ENCODE results near the gene DHRSX. TPM values are rescaled to one million over a fixed set of nuclear protein-coding genes. Genes with fewer than 3 reads are reported as not detected.

The DHRSX gene
- total and polyA plus RNA-seq, 2 of the 8 experiments (the other 6 are each of a cell fraction or from before 2014, with no cell fraction given): 35.1 to 43.4 TPM

DNA sequence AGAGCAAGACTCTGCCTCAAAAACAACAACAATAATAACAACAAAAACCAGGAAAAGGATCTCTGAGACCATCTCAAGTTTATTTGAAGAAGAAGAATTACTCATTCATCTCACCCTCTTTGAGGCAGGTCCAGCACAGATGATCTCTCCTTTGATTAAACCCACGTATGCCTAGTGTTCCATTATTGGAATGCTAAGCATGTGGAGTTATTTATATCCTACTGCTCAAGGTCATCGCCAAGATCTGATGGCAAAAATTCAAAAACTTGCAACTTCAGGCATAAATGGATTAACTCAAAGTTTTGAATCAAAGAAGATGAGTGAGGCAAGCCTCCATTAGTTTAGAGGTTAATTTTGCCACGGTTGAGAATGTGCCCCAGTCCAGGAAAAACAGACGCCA lies 184.2 kb downstream of the DHRSX start:
- H3K36me3 ChIP-seq (ENCODE audit: control insufficient read depth in 2 of 4, insufficient read depth in 4 of 4, low read length in 3 of 4): 0 out of 8 replicates have a peak, but pooled peaks cover 0 to 3% (median 0%) of the 10 kb centered on the region in 4 experiments
- no peaks in the 10 kb centered on the region for H3K9me3 ChIP-seq (ENCODE audit: insufficient read depth in 2 of 2, low read depth in 1 of 2, low read length in 1 of 2)
- H2BK20ac ChIP-seq (ENCODE audit: low read length): no peak overlapping the region
- H3K23me2 ChIP-seq (ENCODE audit: low read depth, low read length): peaks cover 2% of the 10 kb centered on the region; the same call in 1 of the 2 replicates
- no peak overlapping the region for H2AK5ac ChIP-seq (ENCODE audit: low read depth, low read length)
- CTCF ChIA-PET (ENCODE audit: partially characterized antibody): no interaction called here
- no peak overlapping the region for H3K4me3 ChIP-seq (ENCODE audit: extremely low read depth in 1 of 4, insufficient read depth in 2 of 4, low read depth in 3 of 4, low read length in 4 of 4)
- H4K8ac ChIP-seq (ENCODE audit: extremely low read depth, insufficient read depth, low read length): no peak overlapping the region
- H3K56ac ChIP-seq (replicated peaks; ENCODE audit: insufficient read length, low read depth, low read length): no peak overlapping the region
- H3K18ac ChIP-seq (ENCODE audit: extremely low read depth, low read length): no peak overlapping the region
- H3K79me2 ChIP-seq (ENCODE audit: control insufficient read depth in 1 of 2, insufficient read depth in 2 of 2, low read length in 2 of 2): no peaks in the 10 kb centered on the region
- TF ChIP-seq SIX5 (IDR thresholded peaks at IDR 0.05; ENCODE audit: low read depth, low read length) (no peak), CHD2 (IDR thresholded peaks at IDR 0.05; ENCODE audit: low read length) (no peak), MAFK (IDR thresholded peaks at IDR 0.05; ENCODE audit: low read depth, low read length) (no peak), NANOG (IDR thresholded peaks at IDR 0.05; ENCODE audit: insufficient read depth, low read depth, low read length, poor library complexity, severe bottlenecking) (no peak), JUND (IDR thresholded peaks at IDR 0.05; ENCODE audit: low read length) (no peak), CREB1 (IDR thresholded peaks at IDR 0.05) (no peak)
- TF ChIP-seq, protein P1, sequence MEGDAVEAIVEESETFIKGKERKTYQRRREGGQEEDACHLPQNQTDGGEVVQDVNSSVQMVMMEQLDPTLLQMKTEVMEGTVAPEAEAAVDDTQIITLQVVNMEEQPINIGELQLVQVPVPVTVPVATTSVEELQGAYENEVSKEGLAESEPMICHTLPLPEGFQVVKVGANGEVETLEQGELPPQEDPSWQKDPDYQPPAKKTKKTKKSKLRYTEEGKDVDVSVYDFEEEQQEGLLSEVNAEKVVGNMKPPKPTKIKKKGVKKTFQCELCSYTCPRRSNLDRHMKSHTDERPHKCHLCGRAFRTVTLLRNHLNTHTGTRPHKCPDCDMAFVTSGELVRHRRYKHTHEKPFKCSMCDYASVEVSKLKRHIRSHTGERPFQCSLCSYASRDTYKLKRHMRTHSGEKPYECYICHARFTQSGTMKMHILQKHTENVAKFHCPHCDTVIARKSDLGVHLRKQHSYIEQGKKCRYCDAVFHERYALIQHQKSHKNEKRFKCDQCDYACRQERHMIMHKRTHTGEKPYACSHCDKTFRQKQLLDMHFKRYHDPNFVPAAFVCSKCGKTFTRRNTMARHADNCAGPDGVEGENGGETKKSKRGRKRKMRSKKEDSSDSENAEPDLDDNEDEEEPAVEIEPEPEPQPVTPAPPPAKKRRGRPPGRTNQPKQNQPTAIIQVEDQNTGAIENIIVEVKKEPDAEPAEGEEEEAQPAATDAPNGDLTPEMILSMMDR (IDR thresholded peaks at IDR 0.05; ENCODE audit: control extremely low read depth in 1 of 3, insufficient read depth in 1 of 3, low read depth in 1 of 3, low read length in 3 of 3): no peak
- H3K4me2 ChIP-seq (ENCODE audit: insufficient read depth in 1 of 2, low read depth in 2 of 2, low read length in 2 of 2): no peak overlapping the region
- DNase-seq (ENCODE audit: low read depth in 1 of 2, low spot score in 2 of 2) (no peak), FAIRE-seq (no peak)
- no peak overlapping the region for H3K9ac ChIP-seq (replicated peaks in 1 of 4; ENCODE audit: extremely low read depth in 1 of 4, low read depth in 3 of 4, low read length in 3 of 4)
- H3K27me3 ChIP-seq (replicated peaks in 1 of 4; ENCODE audit: control insufficient read depth in 3 of 4, extremely low read depth in 1 of 4, insufficient read depth in 3 of 4, low read length in 3 of 4): no peaks in the 10 kb centered on the region
- no peaks in the 10 kb centered on the region for H4K20me1 ChIP-seq (replicated peaks in 1 of 2; ENCODE audit: control insufficient read depth in 1 of 2, insufficient read depth in 2 of 2, low read length in 2 of 2)
- no peak overlapping the region for H3K27ac ChIP-seq (ENCODE audit: low read depth, low read length)
- H3K79me1 ChIP-seq (ENCODE audit: low read depth, low read length): peaks cover 5% of the 10 kb centered on the region; the same call in 1 of the 2 replicates
- H2AFZ ChIP-seq (ENCODE audit: low read length): no peak overlapping the region
- WGBS, 2 experiments (ENCODE audit: extremely low coverage in 1 of 2, insufficient coverage in 1 of 2, insufficient read length in 1 of 2, insufficient replicate concordance in 2 of 2, low coverage in 1 of 2, low lambda C conversion rate in 2 of 2, missing lambda C conversion rate in 1 of 2): 85% methylated on average over 4 of the region's 4 CpGs; no CpG with 5 or more reads in 1 of the 2 experiments
- H3K23ac ChIP-seq (ENCODE audit: insufficient read length): no peak overlapping the region
- H3K4me1 ChIP-seq (replicated peaks in 1 of 4; ENCODE audit: control insufficient read depth in 3 of 4, insufficient read depth in 4 of 4, low read length in 3 of 4): peaks cover 0 to 4% (median 1%) of the 10 kb centered on the region in 4 experiments; a peak in 1 of 7 replicates
- no peak overlapping the region for H4K91ac ChIP-seq (replicated peaks; ENCODE audit: insufficient read length, low read length)
- H3K14ac ChIP-seq (ENCODE audit: insufficient read length): no peak overlapping the region
- no peak overlapping the region for H2BK120ac ChIP-seq (replicated peaks; ENCODE audit: low read depth, low read length)
- no peak overlapping the region for H3K4ac ChIP-seq (replicated peaks; ENCODE audit: insufficient read length, low read depth, low read length)
- POLR2A ChIA-PET (ENCODE audit: partially characterized antibody): no interaction called here
- H2BK5ac ChIP-seq (ENCODE audit: low read depth, low read length): no peak overlapping the region
- H2BK15ac ChIP-seq (ENCODE audit: low read length): no peak overlapping the region
- no peak overlapping the region for H4K5ac ChIP-seq (ENCODE audit: insufficient read length, low read depth, low read length)
- no peak overlapping the region for H2BK12ac ChIP-seq (ENCODE audit: low read depth, low read length)
